Sigmoid colon (tissue), 7 donors: ENCODE results near the gene RING1. TPM values are rescaled to one million over a fixed set of nuclear protein-coding genes. Genes with fewer than 3 reads are reported as not detected.

Source experiments
- DNase-seq: peaks from one replicate; pipeline ENCODE4 v3.0.0-alpha.2; 2019
- H3K27ac ChIP-seq, 4 donors: fragments of 200-600 bp; sonication (generic); one replicate each; pipeline ENCODE4 v1.5.1; 2016 to 2019; ENCODE audit warnings: mild to moderate bottlenecking in 1 of 4
- H3K27me3 ChIP-seq, 3 donors: fragments of 200-600 bp; sonication (generic); one replicate each; pipeline ENCODE4 v1.5.1; 2019; ENCODE audit warnings: mild to moderate bottlenecking in 1 of 3
- H3K36me3 ChIP-seq, 4 donors: fragments of 200-600 bp; sonication (generic); one replicate each; pipeline ENCODE4 v1.5.1; 2016 to 2019
- H3K4me1 ChIP-seq, 4 donors: fragments of 200-600 bp; sonication (generic); one replicate each; pipeline ENCODE4 v1.5.1; 2017 to 2019
- H3K4me3 ChIP-seq, 4 donors: fragments of 200-600 bp; sonication (generic); one replicate each; pipeline ENCODE4 v1.5.1; 2017 to 2019; ENCODE audit warnings: mild to moderate bottlenecking in 2 of 4, moderate library complexity in 1 of 4
- H3K9me3 ChIP-seq, 4 donors: fragments of 200-600 bp in 3 of 4; sonication (generic) in 3 of 4; one replicate each; pipeline versions ENCODE4 v1.5.1 to v1.6.1; 2013 to 2019
- EP300 ChIP-seq, 4 donors: sonication (generic); formaldehyde crosslinking; IDR thresholded peaks; one replicate each; pipeline ENCODE4 v1.6.1; 2017; ENCODE audit warnings: antibody characterized with exemption in 4 of 4
- POLR2A ChIP-seq, 2 donors: fragments of 450-650 bp; IDR thresholded peaks; one replicate each; pipeline ENCODE4 v1.6.1; 2016; ENCODE audit warnings: antibody characterized with exemption in 2 of 2, mild to moderate bottlenecking in 2 of 2, moderate library complexity in 2 of 2
- POLR2AphosphoS5 ChIP-seq, 4 donors: sonication (generic); formaldehyde crosslinking; IDR thresholded peaks; one replicate each; pipeline ENCODE4 v1.6.1; 2017; ENCODE audit warnings: antibody characterized with exemption in 4 of 4
- WGBS, 2 donors: extraction: QIAGEN DNeasy Blood & Tissue Kit; methylation state at CpG; one replicate each; pipeline ENCODE4 v1.1.7; 2013; 5-methylcytosine and 5-hydroxymethylcytosine counted together
- intact Hi-C: fragments of 100-400 bp; cut with DNase I; formaldehyde crosslinking; loops from one replicate; pipeline ENCODE4 v1.15.1; 2023
- polyA plus RNA-seq, 3 donors: library from polyadenylated mRNA; stranded (reverse); fragments of 200-250 nt; gene quantifications; one replicate each; pipeline ENCODE4 v1.2.3, GENCODE V29; 2013
- total RNA-seq, 4 donors: library from RNA; depleted of rRNA; stranded (reverse); fragments of >200 nt; gene quantifications; one replicate each; pipeline ENCODE4 v1.1.0, GENCODE V29; 2016
- TF ChIP-seq, protein P1 (sequence below), 4 experiments: fragments of 450-650 bp in 3 of 4; fragments of 200-600 bp in 1 of 4; IDR thresholded peaks; one replicate each; pipeline ENCODE4 v1.5.1; 2016 to 2019; ENCODE audit warnings: antibody characterized with exemption in 4 of 4, mild to moderate bottlenecking in 3 of 4, moderate library complexity in 2 of 4
- donor health status: healthy with polysubstance abuse.
- donor health status: Bipolar disorder and iron deficiency.
- donor health status: healthy.

The RING1 gene
- total and polyA plus RNA-seq, 7 donors, result 13.2 to 36.0 (median 18.1) TPM

GRCh38 chr6:33166363-33166762, 41.9 kb upstream of the RING1 start:
- no peak overlapping the region for H3K4me3 ChIP-seq
- no peaks in the 10 kb centered on the region for H3K9me3 ChIP-seq
- peaks cover 0 to 9% (median 7%) of the 10 kb centered on the region in 4 donors for H3K4me1 ChIP-seq
- DNase-seq, result no peak
- H3K27ac ChIP-seq, result no peak overlapping the region
- TF ChIP-seq EP300 (IDR thresholded peaks at IDR 0.05), result no peak
- TF ChIP-seq, protein P1, sequence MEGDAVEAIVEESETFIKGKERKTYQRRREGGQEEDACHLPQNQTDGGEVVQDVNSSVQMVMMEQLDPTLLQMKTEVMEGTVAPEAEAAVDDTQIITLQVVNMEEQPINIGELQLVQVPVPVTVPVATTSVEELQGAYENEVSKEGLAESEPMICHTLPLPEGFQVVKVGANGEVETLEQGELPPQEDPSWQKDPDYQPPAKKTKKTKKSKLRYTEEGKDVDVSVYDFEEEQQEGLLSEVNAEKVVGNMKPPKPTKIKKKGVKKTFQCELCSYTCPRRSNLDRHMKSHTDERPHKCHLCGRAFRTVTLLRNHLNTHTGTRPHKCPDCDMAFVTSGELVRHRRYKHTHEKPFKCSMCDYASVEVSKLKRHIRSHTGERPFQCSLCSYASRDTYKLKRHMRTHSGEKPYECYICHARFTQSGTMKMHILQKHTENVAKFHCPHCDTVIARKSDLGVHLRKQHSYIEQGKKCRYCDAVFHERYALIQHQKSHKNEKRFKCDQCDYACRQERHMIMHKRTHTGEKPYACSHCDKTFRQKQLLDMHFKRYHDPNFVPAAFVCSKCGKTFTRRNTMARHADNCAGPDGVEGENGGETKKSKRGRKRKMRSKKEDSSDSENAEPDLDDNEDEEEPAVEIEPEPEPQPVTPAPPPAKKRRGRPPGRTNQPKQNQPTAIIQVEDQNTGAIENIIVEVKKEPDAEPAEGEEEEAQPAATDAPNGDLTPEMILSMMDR (IDR thresholded peaks at IDR 0.05), result no peak
- TF ChIP-seq POLR2AphosphoS5 (IDR thresholded peaks at IDR 0.05), result no peak
- TF ChIP-seq POLR2A (IDR thresholded peaks at IDR 0.05), result no peak
- no peaks in the 10 kb centered on the region for H3K36me3 ChIP-seq
- intact Hi-C loops, result no loop called here
- H3K27me3 ChIP-seq, result no peaks in the 10 kb centered on the region
- WGBS, 2 donors, result 70 to 80% methylated on average over 6 of the region's 6 CpGs

DNA sequence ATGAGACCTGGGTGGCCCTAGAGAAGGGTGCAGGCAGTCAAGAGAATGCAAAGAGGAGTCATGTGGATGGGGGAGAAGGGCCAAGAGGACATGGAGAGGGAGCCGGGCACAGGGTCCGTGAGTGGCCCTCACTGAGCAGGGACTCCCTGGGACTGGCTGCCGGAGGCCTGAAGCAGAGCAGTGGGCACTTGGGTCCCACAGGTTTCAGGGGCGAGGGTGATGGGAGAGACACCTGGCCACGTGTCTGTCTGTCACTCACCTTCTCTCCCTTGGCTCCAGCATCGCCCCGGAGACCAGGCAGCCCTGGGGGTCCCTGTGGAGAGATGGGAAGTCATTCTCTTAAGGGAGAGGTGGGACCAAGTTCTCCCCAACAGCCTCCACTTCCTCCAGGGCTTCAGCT, 41.5 kb upstream of the RING1 start:
- no peak overlapping the region for H3K27ac ChIP-seq
- no peaks in the 10 kb centered on the region for H3K9me3 ChIP-seq
- WGBS, 2 donors, result 83 to 87% methylated on average over 7 of the region's 7 CpGs
- H3K4me1 ChIP-seq, result peaks cover 0 to 5% (median 4%) of the 10 kb centered on the region in 4 donors
- no peak overlapping the region for H3K4me3 ChIP-seq
- no peaks in the 10 kb centered on the region for H3K36me3 ChIP-seq
- no peak for TF ChIP-seq POLR2A (IDR thresholded peaks at IDR 0.05)
- intact Hi-C loops, result no loop called here
- no peak for DNase-seq
- H3K27me3 ChIP-seq, result no peaks in the 10 kb centered on the region

- no peaks in the 10 kb centered on the region for H3K9me3 ChIP-seq
- no peak overlapping the region for H3K27ac ChIP-seq
- no peaks in the 10 kb centered on the region for H3K36me3 ChIP-seq
- DNase-seq, result no peak
- no peak overlapping the region for H3K4me3 ChIP-seq
- no peaks in the 10 kb centered on the region for H3K27me3 ChIP-seq
- WGBS, 2 donors, result 85 to 89% methylated on average over 19 of the region's 19 CpGs
- intact Hi-C loops, result no loop called here
- TF ChIP-seq EP300 (IDR thresholded peaks at IDR 0.05), result no peak
- TF ChIP-seq POLR2AphosphoS5 (IDR thresholded peaks at IDR 0.05), result no peak
- no peak for TF ChIP-seq POLR2A (IDR thresholded peaks at IDR 0.05)
- TF ChIP-seq, protein P1 (IDR thresholded peaks at IDR 0.05), result no peak
- no peaks in the 10 kb centered on the region for H3K4me1 ChIP-seq
Observed at GRCh38 chr6:33167374-33168283, 40.7 kb upstream of the RING1 start.

DNA sequence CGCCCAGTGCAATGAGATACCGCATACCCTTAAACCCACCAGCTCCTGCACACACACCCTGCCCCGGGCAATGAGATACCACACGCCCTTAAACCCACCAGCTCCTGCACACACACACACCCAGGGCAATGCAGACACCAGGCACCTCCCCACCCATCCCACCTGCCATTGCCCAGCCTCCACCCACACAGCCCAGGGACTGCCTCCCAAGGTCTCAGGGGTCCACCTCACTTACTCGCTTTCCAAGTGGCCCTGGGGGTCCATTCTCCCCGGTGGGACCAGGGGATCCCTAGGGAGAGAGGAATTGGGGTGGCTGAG, 40.1 kb upstream of the RING1 start:
- H3K4me3 ChIP-seq, result no peak overlapping the region
- intact Hi-C loops, result no loop called here
- H3K27me3 ChIP-seq, result no peaks in the 10 kb centered on the region
- DNase-seq, result no peak
- no peaks in the 10 kb centered on the region for H3K4me1 ChIP-seq
- H3K27ac ChIP-seq, result no peak overlapping the region
- 73 to 75% methylated on average over 6 of the region's 6 CpGs for WGBS, 2 donors
- TF ChIP-seq EP300 (IDR thresholded peaks at IDR 0.05) (no peak), POLR2A (IDR thresholded peaks at IDR 0.05) (no peak), POLR2AphosphoS5 (IDR thresholded peaks at IDR 0.05) (no peak)
- TF ChIP-seq, protein P1 (IDR thresholded peaks at IDR 0.05), result no peak
- no peaks in the 10 kb centered on the region for H3K9me3 ChIP-seq
- no peaks in the 10 kb centered on the region for H3K36me3 ChIP-seq

DNA sequence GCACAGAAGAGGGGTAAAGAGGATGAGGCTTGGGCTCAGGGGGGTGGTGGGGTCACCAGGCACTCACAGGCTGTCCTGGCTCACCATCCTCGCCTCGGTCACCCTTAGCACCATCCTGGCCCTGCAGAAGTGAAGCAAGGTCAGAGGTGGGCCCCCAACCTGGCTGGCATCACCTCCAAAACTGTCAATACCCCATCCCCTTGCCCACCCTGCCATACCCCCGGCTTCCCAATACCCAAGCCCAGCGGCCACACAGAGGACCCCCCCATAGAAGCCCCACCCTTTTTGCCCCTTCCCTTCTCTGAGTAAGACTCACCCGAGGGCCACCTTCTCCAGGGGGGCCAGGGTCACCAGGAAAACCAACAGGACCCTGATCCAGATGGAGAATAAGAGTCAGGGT, 39.7 kb upstream of the RING1 start:
- DNase-seq, result no peak
- no peaks in the 10 kb centered on the region for H3K27me3 ChIP-seq
- no peaks in the 10 kb centered on the region for H3K36me3 ChIP-seq
- 57 to 67% methylated on average over 5 of the region's 5 CpGs for WGBS, 2 donors
- H3K4me1 ChIP-seq, result no peaks in the 10 kb centered on the region
- no peak for TF ChIP-seq EP300 (IDR thresholded peaks at IDR 0.05)
- no peak for TF ChIP-seq POLR2AphosphoS5 (IDR thresholded peaks at IDR 0.05)
- no peak for TF ChIP-seq POLR2A (IDR thresholded peaks at IDR 0.05)
- TF ChIP-seq, protein P1 (IDR thresholded peaks at IDR 0.05), result no peak
- H3K27ac ChIP-seq, result no peak overlapping the region
- no peaks in the 10 kb centered on the region for H3K9me3 ChIP-seq
- no peak overlapping the region for H3K4me3 ChIP-seq
- intact Hi-C loops, result no loop called here
